HCT116 (cell line): ENCODE data around the gene BORCS5. TPM values are rescaled to one million over a fixed set of nuclear protein-coding genes. Genes with fewer than 3 reads are reported as not detected.

Experiments used
- ATAC-seq: fragments of 200-7000 bp; cut with Tn5 transposase; 2 replicates; pipeline ENCODE4 v1.9.1; 2020; ENCODE audit warnings: mild to moderate bottlenecking, moderate library complexity
- BruUV-seq: library from RNA; stranded (reverse); fragments of 400-500 nt; replicated peaks from 2 replicates; lab custom pipeline; 2021; lab: Mats Ljungman, UMichigan
- CTCF ChIA-PET: fragments of 300-600 bp; sonication (Branson Sonifier 250); formaldehyde crosslinking; loops from one replicate; lab custom pipeline; 2021; ENCODE audit warnings: antibody characterized with exemption; lab: Charles Lee
- POLR2A ChIA-PET: fragments of 300-600, 350-600 bp; sonication (Branson Sonifier 250); formaldehyde crosslinking; loops from one replicate; lab custom pipeline; 2021; ENCODE audit warnings: antibody characterized with exemption; lab: Charles Lee
- RAD21 ChIA-PET, 2 experiments: fragments of 300-600 bp; sonication (Branson Sonifier 250); formaldehyde crosslinking; loops; one replicate each; lab custom pipeline; 2023; ENCODE audit warnings: low total read pairs in 2 of 2; ENCODE audit not compliant: uncharacterized antibody in 2 of 2, unreplicated experiment in 2 of 2, low non-redundant PET in 1 of 2; lab: Charles Lee
- DNase-seq: peaks from one replicate; pipeline ENCODE4 v3.0.0-alpha.2; 2010; ENCODE audit warnings: low read depth, low spot score
- H2AFZ ChIP-seq: fragments of 200-600 bp; shearing (Covaris generic), sonication (generic); 2 replicates; pipeline ENCODE4 v1.6.1; 2017; ENCODE audit warnings: low read depth, mixed run types, mixed read lengths, antibody characterized with exemption, low read length; ENCODE audit not compliant: poor library complexity, severe bottlenecking
- H3K27ac ChIP-seq: 2 replicates; pipeline ENCODE4 v1.5.1; 2012; ENCODE audit warnings: low read depth, low read length
- H3K27me3 ChIP-seq: fragments of 200-600 bp; sonication (generic); 2 replicates; pipeline ENCODE4 v1.6.1; 2016; ENCODE audit warnings: mixed run types, low read length, mixed read lengths; ENCODE audit not compliant: insufficient read depth
- H3K36me3 ChIP-seq, 2 experiments: fragments of 200-500 bp in 1 of 2; fragments of 200-600 bp in 1 of 2; sonication (Bioruptor generic) in 1 of 2; sonication (generic) in 1 of 2; 2 replicates each; pipeline versions ENCODE4 v1.5.1 to v1.6.1; 2014 to 2016; ENCODE audit warnings: low read length in 2 of 2, inconsistent platforms in 1 of 2, mixed read lengths in 1 of 2, mixed run types in 1 of 2; ENCODE audit not compliant: insufficient read depth in 2 of 2, control insufficient read depth in 1 of 2
- H3K4me1 ChIP-seq, 2 experiments: fragments of 200-600 bp in 1 of 2; sonication (generic) in 1 of 2; 2 replicates each; pipeline versions ENCODE4 v1.5.1 to v1.6.1; 2012 to 2017; ENCODE audit warnings: low read length in 2 of 2, inconsistent platforms in 1 of 2, mild to moderate bottlenecking in 1 of 2, mixed read lengths in 1 of 2, mixed run types in 1 of 2, moderate library complexity in 1 of 2; ENCODE audit not compliant: insufficient read depth in 2 of 2, control insufficient read depth in 1 of 2
- H3K4me2 ChIP-seq: fragments of 200-600 bp; sonication (generic); 2 replicates; pipeline ENCODE4 v1.6.1; 2017; ENCODE audit warnings: mixed run types, low read length, mixed read lengths
- H3K4me3 ChIP-seq, 2 experiments: fragments of 200-600 bp in 1 of 2; sonication (generic) in 1 of 2; replicated peaks in 1 of 2; 2 replicates each; pipeline ENCODE4 v1.5.1; 2011 to 2016; ENCODE audit warnings: low read length in 2 of 2, control low read depth in 1 of 2, low read depth in 1 of 2, mild to moderate bottlenecking in 1 of 2, mixed read lengths in 1 of 2, mixed run types in 1 of 2
- H3K79me2 ChIP-seq: fragments of 200-600 bp; sonication (generic); 2 replicates; pipeline ENCODE4 v1.6.1; 2017; ENCODE audit warnings: mild to moderate bottlenecking, mixed run types, low read length, moderate library complexity, mixed read lengths; ENCODE audit not compliant: insufficient read depth
- H3K9ac ChIP-seq: fragments of 200-600 bp; sonication (generic); 2 replicates; pipeline ENCODE4 v1.6.1; 2016; ENCODE audit warnings: low read length, mixed read lengths
- H3K9me2 ChIP-seq: fragments of 200-600 bp; sonication (generic), shearing (Covaris generic); 2 replicates; pipeline ENCODE4 v1.6.1; 2017; ENCODE audit warnings: mixed run types, mild to moderate bottlenecking, moderate library complexity; ENCODE audit not compliant: insufficient read depth
- H3K9me3 ChIP-seq, 2 experiments: fragments of 200-500 bp in 1 of 2; fragments of 200-600 bp in 1 of 2; sonication (Bioruptor generic) in 1 of 2; sonication (generic) in 1 of 2; 2 replicates each; pipeline ENCODE4 v1.6.1; 2014 to 2017; ENCODE audit warnings: low read length in 2 of 2, mixed read lengths in 2 of 2, inconsistent platforms in 1 of 2, low read depth in 1 of 2, mild to moderate bottlenecking in 1 of 2, mixed run types in 1 of 2, moderate library complexity in 1 of 2; ENCODE audit not compliant: control insufficient read depth in 1 of 2, insufficient read depth in 1 of 2
- H4K20me1 ChIP-seq: fragments of 200-600 bp; sonication (generic), shearing (Covaris generic); 2 replicates; pipeline ENCODE4 v1.6.1; 2017; ENCODE audit warnings: mixed run types, mild to moderate bottlenecking, moderate library complexity; ENCODE audit not compliant: insufficient read depth
- ATF3 ChIP-seq: IDR thresholded peaks from 2 replicates; pipeline ENCODE4 v1.6.1; 2012
- CBX3 ChIP-seq: IDR thresholded peaks from 2 replicates; pipeline ENCODE4 v1.6.1; 2012; ENCODE audit warnings: low read depth
- CEBPB ChIP-seq: IDR thresholded peaks from 2 replicates; pipeline ENCODE4 v1.6.1; 2012; ENCODE audit warnings: low read depth
- EGR1 ChIP-seq: IDR thresholded peaks from 2 replicates; pipeline ENCODE4 v1.6.1; 2012; ENCODE audit warnings: low read depth
- ELF1 ChIP-seq: IDR thresholded peaks from 2 replicates; pipeline ENCODE4 v1.6.1; 2012; ENCODE audit warnings: low read depth, borderline replicate concordance
- EZH2 ChIP-seq: fragments of 200-600 bp; sonication (generic); IDR thresholded peaks from 2 replicates; pipeline ENCODE4 v1.6.1; 2017; ENCODE audit warnings: antibody characterized with exemption, mixed run types
- EZH2phosphoT487 ChIP-seq: fragments of 200-600 bp; IDR thresholded peaks from 2 replicates; pipeline ENCODE4 v1.6.1; 2018; ENCODE audit warnings: antibody characterized with exemption, borderline replicate concordance
- FOSL1 ChIP-seq: IDR thresholded peaks from 2 replicates; pipeline ENCODE4 v1.6.1; 2012; ENCODE audit warnings: low read depth
- REST ChIP-seq: IDR thresholded peaks from 2 replicates; pipeline ENCODE4 v1.6.1; 2012; ENCODE audit warnings: low read depth
- SIN3A ChIP-seq: IDR thresholded peaks from 2 replicates; pipeline ENCODE4 v1.6.1; 2012; ENCODE audit warnings: low read depth
- SRF ChIP-seq: IDR thresholded peaks from 2 replicates; pipeline ENCODE4 v1.6.1; 2012; ENCODE audit warnings: low read depth
- TCF7L2 ChIP-seq: IDR thresholded peaks from 2 replicates; pipeline ENCODE4 v1.7.0; 2011; ENCODE audit warnings: borderline replicate concordance, inconsistent platforms; ENCODE audit not compliant: insufficient read depth, insufficient read length; ENCODE audit errors: extremely low read depth
- YY1 ChIP-seq: IDR thresholded peaks from 2 replicates; pipeline ENCODE4 v1.6.1; 2011; ENCODE audit warnings: low read length, low read depth, moderate library complexity, mild to moderate bottlenecking; ENCODE audit not compliant: insufficient replicate concordance; ENCODE audit errors: extremely low read depth
- ZFX ChIP-seq: fragments of 450-650 bp; IDR thresholded peaks from 2 replicates; pipeline ENCODE4 v1.6.1; 2017
- ZNF274 ChIP-seq: fragments of 200-500 bp; sonication (Bioruptor generic); IDR thresholded peaks from 2 replicates; pipeline ENCODE4 v1.6.1; 2014; ENCODE audit warnings: mild to moderate bottlenecking, low read depth, low read length, inconsistent platforms
- intact Hi-C: fragments of 100-400 bp; cut with micrococcal nuclease; formaldehyde crosslinking; loops from 2 replicates; pipeline ENCODE4 v1.10.0; 2022
- total RNA-seq: library from RNA; stranded (reverse); gene quantifications from one replicate; pipeline ENCODE4 v1.2.1, GENCODE V29; 2021; ENCODE audit not compliant: unreplicated experiment
- TF ChIP-seq, protein P1 (sequence below): IDR thresholded peaks from 2 replicates; pipeline ENCODE4 v1.6.1; 2011; ENCODE audit warnings: mild to moderate bottlenecking, low read length, moderate library complexity; ENCODE audit not compliant: insufficient replicate concordance; ENCODE audit errors: extremely low read depth
- TF ChIP-seq, protein P2 (sequence below): IDR thresholded peaks from 2 replicates; pipeline ENCODE4 v1.6.1; 2012
- TF ChIP-seq, protein P3 (sequence below), 3 experiments: fragments of 200-600 bp in 1 of 3; sonication (generic) in 1 of 3; IDR thresholded peaks in 2 of 3; conservative IDR thresholded peaks in 1 of 3; 2 replicates each; pipeline ENCODE4 v1.5.1; 2012 to 2017; ENCODE audit warnings: low read depth in 2 of 3, low read length in 2 of 3, antibody characterized with exemption in 1 of 3, borderline replicate concordance in 1 of 3, control low read depth in 1 of 3, mild to moderate bottlenecking in 1 of 3, mixed read lengths in 1 of 3, mixed run types in 1 of 3, moderate library complexity in 1 of 3; ENCODE audit not compliant: insufficient read depth in 1 of 3

BORCS5 gene
- total RNA-seq, 1 experiment from 2014 or later = 8.7 TPM

- ChIA-PET POLR2A (no interaction called here), RAD21 (no interaction called here), CTCF (no interaction called here)
- Histone ChIP-seq H4K20me1 (no peaks in the 10 kb centered on the region), H3K4me1 (no peaks in the 10 kb centered on the region), H3K36me3 (no peaks in the 10 kb centered on the region), H3K4me2 (no peak overlapping the region), H3K9me3 (no peaks in the 10 kb centered on the region), H3K4me3 (no peak overlapping the region), H3K27ac (no peak overlapping the region), H2AFZ (no peak overlapping the region), H3K9me2 (no peaks in the 10 kb centered on the region), H3K27me3 (no peaks in the 10 kb centered on the region), H3K79me2 (no peaks in the 10 kb centered on the region), H3K9ac (no peak overlapping the region)
- ATAC-seq = no peak
- DNase-seq = no peak
- TF ChIP-seq ZNF274 (no peak), ATF3 (no peak), SIN3A (no peak), EZH2 (no peak), ELF1 (no peak), TCF7L2 (no peak), CBX3 (no peak), FOSL1 (no peak), SRF (no peak), REST (no peak), CEBPB (no peak), EZH2phosphoT487 (no peak), YY1 (no peak), ZFX (no peak), EGR1 (no peak)
- TF ChIP-seq, protein P1, sequence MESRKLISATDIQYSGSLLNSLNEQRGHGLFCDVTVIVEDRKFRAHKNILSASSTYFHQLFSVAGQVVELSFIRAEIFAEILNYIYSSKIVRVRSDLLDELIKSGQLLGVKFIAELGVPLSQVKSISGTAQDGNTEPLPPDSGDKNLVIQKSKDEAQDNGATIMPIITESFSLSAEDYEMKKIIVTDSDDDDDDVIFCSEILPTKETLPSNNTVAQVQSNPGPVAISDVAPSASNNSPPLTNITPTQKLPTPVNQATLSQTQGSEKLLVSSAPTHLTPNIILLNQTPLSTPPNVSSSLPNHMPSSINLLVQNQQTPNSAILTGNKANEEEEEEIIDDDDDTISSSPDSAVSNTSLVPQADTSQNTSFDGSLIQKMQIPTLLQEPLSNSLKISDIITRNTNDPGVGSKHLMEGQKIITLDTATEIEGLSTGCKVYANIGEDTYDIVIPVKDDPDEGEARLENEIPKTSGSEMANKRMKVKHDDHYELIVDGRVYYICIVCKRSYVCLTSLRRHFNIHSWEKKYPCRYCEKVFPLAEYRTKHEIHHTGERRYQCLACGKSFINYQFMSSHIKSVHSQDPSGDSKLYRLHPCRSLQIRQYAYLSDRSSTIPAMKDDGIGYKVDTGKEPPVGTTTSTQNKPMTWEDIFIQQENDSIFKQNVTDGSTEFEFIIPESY = no peak
- TF ChIP-seq, protein P2, sequence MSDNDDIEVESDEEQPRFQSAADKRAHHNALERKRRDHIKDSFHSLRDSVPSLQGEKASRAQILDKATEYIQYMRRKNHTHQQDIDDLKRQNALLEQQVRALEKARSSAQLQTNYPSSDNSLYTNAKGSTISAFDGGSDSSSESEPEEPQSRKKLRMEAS = no peak
- TF ChIP-seq, protein P3, sequence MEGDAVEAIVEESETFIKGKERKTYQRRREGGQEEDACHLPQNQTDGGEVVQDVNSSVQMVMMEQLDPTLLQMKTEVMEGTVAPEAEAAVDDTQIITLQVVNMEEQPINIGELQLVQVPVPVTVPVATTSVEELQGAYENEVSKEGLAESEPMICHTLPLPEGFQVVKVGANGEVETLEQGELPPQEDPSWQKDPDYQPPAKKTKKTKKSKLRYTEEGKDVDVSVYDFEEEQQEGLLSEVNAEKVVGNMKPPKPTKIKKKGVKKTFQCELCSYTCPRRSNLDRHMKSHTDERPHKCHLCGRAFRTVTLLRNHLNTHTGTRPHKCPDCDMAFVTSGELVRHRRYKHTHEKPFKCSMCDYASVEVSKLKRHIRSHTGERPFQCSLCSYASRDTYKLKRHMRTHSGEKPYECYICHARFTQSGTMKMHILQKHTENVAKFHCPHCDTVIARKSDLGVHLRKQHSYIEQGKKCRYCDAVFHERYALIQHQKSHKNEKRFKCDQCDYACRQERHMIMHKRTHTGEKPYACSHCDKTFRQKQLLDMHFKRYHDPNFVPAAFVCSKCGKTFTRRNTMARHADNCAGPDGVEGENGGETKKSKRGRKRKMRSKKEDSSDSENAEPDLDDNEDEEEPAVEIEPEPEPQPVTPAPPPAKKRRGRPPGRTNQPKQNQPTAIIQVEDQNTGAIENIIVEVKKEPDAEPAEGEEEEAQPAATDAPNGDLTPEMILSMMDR (IDR thresholded peaks at IDR 0.05 in 2 of 3, conservative IDR thresholded peaks at IDR 0.05 in 1 of 3; ENCODE audit: borderline replicate concordance in 1 of 3, insufficient read depth in 1 of 3, low read depth in 2 of 3, low read length in 2 of 3) = no peak
- BruUV-seq = no TSS peak
- intact Hi-C loops = no loop called here
Measured at GRCh38 chr12:12399776-12400305, 43.0 kb downstream of the BORCS5 start.
